ENCODE data around the gene NFU1. TPM values are rescaled to one million over a fixed set of nuclear protein-coding genes. Genes with fewer than 3 reads are reported as not detected.

NFU1 gene
- total and polyA plus RNA-seq, 9 of the 15 experiments (the other 6 are each of a cell fraction or from before 2014, with no cell fraction given), result 33.3 to 61.8 (median 53.7) TPM

- TF ChIP-seq IFI16 (CRISPR knock-in tag; IDR thresholded peaks at IDR 0.05) (no peak), TFAP4 (CRISPR knock-in tag; IDR thresholded peaks at IDR 0.05; ENCODE audit: borderline replicate concordance) (no peak), DDX20 (tag; IDR thresholded peaks at IDR 0.05; ENCODE audit: low read depth) (no peak), GABPA (tag; conservative IDR thresholded peaks at IDR 0.05; ENCODE audit: low read depth) (peak; percentile 34; the same call in 1 of the 2 replicates), NR4A1 (CRISPR knock-in tag; IDR thresholded peaks at IDR 0.05) (no peak), NR4A1 (tag; IDR thresholded peaks at IDR 0.05) (0 out of 2 replicates have a peak, but pooled peaks have one; percentile 25), HIVEP1 (CRISPR knock-in tag; IDR thresholded peaks at IDR 0.05) (no peak), NFXL1 (CRISPR knock-in tag; IDR thresholded peaks at IDR 0.05) (0 out of 2 replicates have a peak, but pooled peaks have one; percentile 10), MEF2D (tag; conservative IDR thresholded peaks at IDR 0.05; ENCODE audit: low read depth) (no peak), KDM4B (IDR thresholded peaks at IDR 0.05; ENCODE audit: borderline replicate concordance in 2 of 2, low read depth in 1 of 2) (no peak), KHSRP (IDR thresholded peaks at IDR 0.05) (no peak), RUNX1 (IDR thresholded peaks at IDR 0.05; ENCODE audit: low read depth) (no peak), ERF (CRISPR knock-in tag; IDR thresholded peaks at IDR 0.05) (no peak), RBM14 (IDR thresholded peaks at IDR 0.05; ENCODE audit: borderline replicate concordance, insufficient read depth, low read depth, low read length) (no peak), ZNF140 (CRISPR knock-in tag; IDR thresholded peaks at IDR 0.05) (no peak)
Measured at GRCh38 chr2:69437751-69438154, 518 bp upstream of the NFU1 start (continued).

All from K562 (cell line).